Keratinocyte (primary cell): ENCODE data around the gene KDM8.

ENCODE experiments used
- EZH2 ChIP-seq: IDR thresholded peaks from one replicate; pipeline ENCODE4 v1.6.1; 2012; ENCODE audit warnings: inconsistent platforms, mild to moderate bottlenecking, low read length, moderate library complexity
- TF ChIP-seq, protein P1 (sequence below), 3 experiments: IDR thresholded peaks in 1 of 3; conservative IDR thresholded peaks in 1 of 3; optimal IDR thresholded peaks in 1 of 3; 2 replicates in 2 of 3; 3 replicates in 1 of 3; pipeline versions ENCODE3 to v1.5.1; 2011; ENCODE audit warnings: low read length in 3 of 3, mild to moderate bottlenecking in 3 of 3, moderate library complexity in 2 of 3, control low read depth in 1 of 3, inconsistent platforms in 1 of 3; ENCODE audit not compliant: insufficient read depth in 2 of 3; ENCODE audit errors: extremely low read depth in 1 of 3

GRCh38 chr16:27156579-27156978 lies 46.7 kb upstream of the KDM8 start:
- TF ChIP-seq, protein P1, sequence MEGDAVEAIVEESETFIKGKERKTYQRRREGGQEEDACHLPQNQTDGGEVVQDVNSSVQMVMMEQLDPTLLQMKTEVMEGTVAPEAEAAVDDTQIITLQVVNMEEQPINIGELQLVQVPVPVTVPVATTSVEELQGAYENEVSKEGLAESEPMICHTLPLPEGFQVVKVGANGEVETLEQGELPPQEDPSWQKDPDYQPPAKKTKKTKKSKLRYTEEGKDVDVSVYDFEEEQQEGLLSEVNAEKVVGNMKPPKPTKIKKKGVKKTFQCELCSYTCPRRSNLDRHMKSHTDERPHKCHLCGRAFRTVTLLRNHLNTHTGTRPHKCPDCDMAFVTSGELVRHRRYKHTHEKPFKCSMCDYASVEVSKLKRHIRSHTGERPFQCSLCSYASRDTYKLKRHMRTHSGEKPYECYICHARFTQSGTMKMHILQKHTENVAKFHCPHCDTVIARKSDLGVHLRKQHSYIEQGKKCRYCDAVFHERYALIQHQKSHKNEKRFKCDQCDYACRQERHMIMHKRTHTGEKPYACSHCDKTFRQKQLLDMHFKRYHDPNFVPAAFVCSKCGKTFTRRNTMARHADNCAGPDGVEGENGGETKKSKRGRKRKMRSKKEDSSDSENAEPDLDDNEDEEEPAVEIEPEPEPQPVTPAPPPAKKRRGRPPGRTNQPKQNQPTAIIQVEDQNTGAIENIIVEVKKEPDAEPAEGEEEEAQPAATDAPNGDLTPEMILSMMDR (optimal IDR thresholded peaks at IDR 0.05 in 1 of 3, IDR thresholded peaks at IDR 0.05 in 1 of 3, conservative IDR thresholded peaks at IDR 0.05 in 1 of 3; ENCODE audit: extremely low read depth in 1 of 3, insufficient read depth in 2 of 3, low read length in 3 of 3) = no peak
- TF ChIP-seq EZH2 = no peak
